ENCODE results near the gene PALD1.

DNA sequence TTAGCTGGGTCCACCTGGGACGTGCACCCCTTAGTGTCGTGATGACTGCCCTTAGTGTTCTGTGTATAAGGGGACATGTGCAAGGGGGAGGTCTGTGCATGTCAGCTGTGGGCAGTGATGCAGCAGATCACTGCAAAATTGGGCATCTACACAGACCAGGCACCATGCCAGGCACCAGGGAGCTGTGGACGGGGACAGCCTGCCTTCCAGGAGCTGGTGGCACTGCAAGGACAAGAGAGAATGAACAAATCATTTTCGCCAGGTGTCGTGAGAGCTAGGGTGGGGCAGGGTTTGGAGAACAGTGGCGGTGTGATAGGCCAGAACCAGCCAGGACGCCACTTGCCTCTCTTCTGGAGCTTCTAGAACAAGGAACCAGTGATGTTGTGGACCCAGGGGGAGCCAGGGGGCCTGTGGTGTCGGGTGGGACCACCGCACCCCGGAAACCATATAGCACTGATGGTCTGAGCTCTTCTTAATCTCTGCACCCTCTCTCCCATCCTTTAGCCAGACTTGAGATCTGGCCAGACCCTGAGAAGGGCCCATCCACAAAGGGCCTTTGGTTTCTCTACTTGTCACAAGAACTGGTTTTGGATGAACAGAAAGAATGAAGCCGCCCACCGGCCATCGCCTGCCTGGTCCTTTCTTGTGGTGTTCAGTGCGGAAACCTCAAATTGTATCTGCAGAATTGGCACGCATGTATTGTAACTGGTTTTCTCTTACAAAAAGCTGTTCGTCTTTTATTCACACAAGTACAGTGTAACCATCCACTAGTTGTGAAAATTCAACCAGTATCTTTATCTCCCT, 93.3 kb downstream of the PALD1 start:
- TF ChIP-seq DPF2 (IDR thresholded peaks at IDR 0.05) (no peak), GABPA (tag; conservative IDR thresholded peaks at IDR 0.05; ENCODE audit: low read depth) (no peak)
